A204.1 (cell line): ENCODE data around the gene TIMM23B.
"Not testable (repeated sequence)": the region's sequence is repeated elsewhere in the genome, so short reads cannot be mapped to it uniquely, and the experiment has no call there.

Experiments used
- FAIRE-seq: peaks from 2 replicates; lab custom pipeline; 2012; peaks lifted over from hg19 to GRCh38; lab: Jason Lieb, UNC

TIMM23B gene, protein sequence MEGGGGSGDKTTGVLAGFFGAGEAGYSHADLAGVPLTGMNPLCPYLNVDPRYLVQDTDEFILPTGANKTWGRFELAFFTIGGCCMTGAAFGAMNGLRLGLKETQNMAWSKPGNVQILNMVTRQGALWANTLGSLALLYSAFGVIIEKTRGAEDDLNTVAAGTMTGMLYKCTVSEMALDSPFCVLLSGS

DNA sequence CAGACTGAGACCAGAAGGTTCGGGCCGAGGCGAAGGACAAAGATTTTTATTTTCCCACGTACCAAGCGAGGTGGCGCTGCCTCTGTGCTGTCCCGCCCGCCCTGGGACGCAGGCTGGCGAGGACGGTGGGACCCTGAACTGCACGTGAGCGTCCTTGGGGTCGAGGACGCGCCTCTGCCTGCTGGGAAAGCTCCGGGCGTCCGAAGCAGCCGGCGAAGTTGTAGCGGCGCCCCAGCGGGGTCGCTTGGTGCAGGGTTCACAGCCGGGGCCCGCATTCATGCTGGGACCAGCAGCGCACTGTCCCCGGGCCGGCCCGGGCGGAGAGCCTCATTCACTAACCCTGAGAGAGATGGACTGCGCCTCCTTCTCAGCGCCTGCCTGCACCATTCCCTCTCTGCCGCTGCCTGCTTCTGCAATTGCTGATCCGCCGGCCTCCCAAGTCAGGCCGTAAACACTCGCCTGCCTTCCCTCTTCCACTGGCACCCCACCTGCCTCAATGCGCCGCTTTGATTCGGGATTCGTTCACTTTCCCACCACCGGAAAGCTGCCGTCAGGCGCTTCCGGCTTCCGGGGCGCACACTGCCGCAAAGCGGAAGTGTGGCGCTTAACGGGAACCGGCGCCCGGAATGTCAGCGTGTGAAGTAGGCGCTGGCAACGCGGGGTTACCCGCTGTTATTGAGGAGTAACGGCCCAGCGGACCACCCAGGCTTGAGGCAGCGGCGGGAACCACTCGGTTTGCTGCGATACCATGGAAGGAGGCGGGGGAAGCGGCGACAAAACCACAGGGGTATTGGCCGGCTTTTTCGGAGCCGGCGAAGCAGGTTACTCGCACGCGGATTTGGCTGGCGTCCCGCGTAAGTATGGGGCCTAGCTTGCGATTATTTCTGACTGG is at the start of gene TIMM23B, which contains the start of gene PARG:
TSS of gene TIMM23B (plus strand) at position 607 of the 892 bp plus-strand sequence. CDS start at position 749, 142 bp downstream.
TSS of gene PARG (minus strand) at position 581 of the 892 bp plus-strand sequence. CDS start at position 279, 302 bp downstream.
- not testable (repeated sequence) for FAIRE-seq

DNA sequence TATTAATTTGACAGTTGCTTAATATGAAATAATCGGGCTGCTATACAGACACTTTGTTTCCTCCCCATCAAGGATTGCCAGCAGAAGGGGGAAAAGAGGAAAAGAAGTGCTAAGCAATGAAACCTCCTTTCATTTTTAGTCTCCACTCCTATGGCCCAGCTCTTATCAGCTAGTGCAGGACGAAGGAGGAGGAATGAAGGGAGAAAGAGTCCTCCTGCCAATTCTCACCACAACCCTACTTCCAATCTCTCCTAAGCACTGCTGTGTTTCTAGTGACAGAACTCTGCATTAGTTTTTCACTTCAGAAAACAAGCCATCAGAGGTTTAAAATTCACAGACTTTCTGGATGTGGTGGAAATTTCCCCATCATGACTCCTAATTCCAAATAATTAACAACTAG is 41.9 kb upstream of the TIMM23B start:
- not testable (repeated sequence) for FAIRE-seq

DNA sequence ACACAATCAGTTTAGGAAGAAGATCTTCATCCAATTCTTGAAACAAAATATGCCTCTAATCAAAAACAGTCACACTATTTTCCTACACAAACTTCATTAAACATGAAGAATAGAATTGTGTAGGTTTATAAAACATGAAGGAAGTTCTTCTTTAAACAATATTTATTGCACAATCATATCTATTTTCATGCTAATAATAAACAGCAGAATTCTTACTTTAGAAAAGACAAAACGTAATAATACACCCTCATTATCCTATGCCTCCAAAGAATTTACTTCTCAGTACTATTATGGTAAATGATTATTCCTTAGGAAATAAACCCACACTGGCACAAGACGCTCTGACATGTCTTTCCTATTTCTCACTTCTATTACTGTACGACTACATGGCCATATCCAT is 41.4 kb upstream of the TIMM23B start:
- FAIRE-seq: not testable (repeated sequence)

DNA sequence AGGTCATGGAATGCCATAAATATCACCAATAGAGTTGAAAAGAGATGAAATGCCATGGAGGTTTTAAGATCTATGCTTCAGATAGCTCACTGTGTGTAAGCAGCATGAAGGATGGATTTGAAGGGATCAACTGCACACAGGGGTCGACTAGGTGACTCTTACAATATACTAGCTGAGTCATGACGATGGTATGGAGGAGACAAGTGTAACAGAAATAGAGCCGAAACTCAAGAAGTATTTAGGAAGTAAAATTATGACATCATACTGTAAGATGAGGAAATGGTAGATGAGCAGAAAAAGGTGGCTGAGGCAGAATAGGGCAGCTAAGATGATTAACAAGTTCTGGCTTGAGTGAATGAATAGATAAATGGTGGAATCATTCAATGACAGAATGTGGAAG is 38.0 kb upstream of the TIMM23B start:
- not testable (repeated sequence) for FAIRE-seq

DNA sequence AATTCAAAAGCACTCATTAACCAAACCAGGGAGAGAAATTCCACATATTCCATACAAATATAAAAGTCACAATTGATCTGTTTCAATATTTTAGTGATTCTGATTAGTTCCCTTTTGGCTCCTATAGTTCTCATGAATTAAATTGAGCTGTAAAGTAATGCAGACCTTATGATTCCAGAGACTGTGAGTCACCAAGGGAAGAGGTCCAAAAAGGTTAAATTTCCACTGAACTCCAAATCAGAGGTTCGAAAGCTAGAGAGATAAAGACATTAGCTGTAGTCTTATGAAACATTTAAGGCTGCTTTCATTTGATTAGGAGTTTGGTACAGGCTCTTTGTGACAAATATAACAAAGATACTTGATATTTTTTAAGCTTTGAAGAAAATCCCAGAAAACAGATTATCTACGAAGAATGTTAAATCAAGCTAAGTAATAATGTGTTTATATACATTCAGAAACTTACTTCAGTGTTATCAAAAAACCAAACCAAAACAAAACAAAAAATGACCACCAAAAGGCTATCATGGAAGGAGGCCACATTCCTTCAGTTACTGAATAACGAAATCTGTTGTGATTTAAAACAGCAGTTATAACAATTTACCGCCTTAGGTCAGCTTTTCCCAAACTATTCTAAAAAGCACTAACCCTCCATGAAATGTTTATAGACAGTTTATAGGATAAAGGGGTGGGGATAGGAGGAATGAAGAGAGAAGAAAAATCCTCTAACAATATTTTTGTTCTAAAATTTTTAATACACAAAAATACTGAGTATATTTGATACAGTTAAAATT is 33.4 kb upstream of the TIMM23B start:
- not testable (repeated sequence) for FAIRE-seq

DNA sequence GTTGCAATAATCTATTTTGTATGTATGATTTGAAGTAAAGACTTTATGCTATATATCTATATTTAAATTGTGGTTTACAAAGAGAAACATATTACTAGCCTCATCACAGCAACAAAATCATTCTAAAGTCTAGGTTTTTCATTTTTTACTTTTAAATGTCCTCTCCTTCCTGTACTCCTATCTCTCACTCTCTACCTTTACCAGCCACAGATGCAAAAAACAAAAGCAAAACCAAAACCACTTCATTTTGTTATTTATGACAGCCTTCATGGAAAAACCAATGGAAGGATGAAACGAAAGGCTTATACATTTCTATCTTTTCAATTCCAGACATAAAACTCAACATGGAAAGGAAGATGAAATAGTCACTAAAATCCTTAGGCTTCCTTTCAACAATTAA is 31.6 kb upstream of the TIMM23B start:
- FAIRE-seq: not testable (repeated sequence)

DNA sequence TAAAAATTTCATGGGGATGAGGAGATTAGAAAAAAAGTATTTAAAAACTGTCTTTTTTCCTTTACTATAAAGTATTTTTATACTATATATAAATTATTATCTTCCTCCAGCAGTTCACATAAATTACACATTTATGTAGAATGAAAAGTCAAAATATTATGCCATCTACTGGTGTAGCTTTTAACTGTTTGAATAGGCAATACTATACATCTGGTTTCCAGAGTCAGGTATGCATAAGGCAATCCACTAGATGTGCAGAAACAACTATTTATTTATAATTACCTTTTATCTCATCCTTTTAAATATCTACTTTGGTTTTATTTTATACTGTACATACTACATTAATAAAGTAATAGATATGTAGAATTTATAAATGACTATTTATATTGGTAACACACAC is 25.4 kb upstream of the TIMM23B start:
- peak; percentile 82 for FAIRE-seq

DNA sequence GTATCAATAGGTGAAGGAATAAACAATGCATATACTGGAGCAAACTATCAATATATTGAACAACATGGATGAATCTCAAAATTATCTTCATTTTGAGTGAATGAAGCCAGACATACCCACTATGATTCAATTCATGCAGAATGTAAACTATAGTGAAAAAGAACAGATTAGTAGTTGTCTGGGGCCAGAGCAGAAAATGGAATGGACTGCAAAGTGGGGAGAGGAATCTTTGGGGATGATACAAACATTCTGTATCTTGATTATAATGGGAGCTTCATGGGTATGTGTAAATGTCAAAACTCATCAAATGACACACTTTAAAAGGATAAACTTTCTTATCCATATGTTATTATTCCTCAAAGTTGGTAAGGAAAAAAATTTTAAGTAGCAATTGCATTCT is 23.9 kb upstream of the TIMM23B start:
- not testable (repeated sequence) for FAIRE-seq

DNA sequence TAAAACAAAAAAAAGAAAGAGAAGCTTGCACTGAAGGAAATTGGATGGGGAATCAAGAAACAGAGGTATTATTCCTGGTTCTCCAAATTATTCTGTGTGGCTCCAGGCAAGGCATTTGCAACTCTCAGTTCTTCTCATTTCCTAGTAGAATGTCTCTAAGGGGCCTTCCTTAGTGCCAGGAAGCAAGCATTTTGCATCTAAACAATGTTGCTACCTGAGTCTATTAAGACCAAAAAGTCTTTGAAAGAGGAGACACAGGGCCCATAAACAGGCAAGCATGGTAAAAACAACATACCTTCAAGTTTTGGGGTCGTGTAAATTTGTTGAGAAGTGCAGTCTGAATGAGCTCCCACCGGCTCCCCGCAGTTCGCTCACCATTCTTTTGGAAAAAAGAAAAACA is 19.8 kb upstream of the TIMM23B start:
- FAIRE-seq: not testable (repeated sequence)

DNA sequence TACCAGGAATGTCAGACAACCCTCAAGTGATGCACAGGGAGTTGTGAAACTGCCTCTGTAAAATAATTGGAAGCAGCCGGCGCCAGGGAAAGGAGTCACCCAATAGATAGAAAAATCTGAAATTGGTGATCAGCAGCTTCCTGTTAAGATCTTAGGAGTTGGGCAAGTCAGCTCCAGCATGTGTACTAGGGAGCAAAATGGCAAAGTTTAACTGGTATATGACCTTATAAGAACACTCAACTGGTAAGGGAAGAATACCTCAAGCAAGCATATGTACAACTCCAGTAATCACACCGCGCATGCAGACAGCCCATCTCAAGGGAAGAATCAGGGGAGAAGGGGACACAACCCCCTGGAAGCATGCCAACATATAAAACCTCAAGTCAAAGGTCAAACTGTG is 18.3 kb upstream of the TIMM23B start:
- FAIRE-seq: not testable (repeated sequence)

DNA sequence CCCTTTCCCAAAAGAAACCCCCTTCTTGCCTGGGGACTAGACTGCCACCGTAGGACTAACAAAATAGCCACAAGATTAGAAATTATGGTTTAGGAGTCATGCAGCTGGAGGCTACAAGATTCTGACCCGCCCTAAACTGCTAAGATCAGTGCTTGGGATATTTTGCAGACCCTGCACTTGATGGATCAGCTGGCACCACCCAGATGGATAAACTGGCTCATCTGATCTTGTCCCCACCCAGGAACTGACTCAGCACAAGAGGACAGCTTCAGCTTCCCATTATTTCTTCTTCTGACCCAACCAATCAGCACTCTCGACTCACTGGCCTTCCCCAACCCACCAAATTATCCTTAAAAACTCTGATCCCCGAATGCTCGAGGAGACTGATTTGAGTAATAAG is 10.6 kb upstream of the TIMM23B start:
- FAIRE-seq: not testable (repeated sequence)

DNA sequence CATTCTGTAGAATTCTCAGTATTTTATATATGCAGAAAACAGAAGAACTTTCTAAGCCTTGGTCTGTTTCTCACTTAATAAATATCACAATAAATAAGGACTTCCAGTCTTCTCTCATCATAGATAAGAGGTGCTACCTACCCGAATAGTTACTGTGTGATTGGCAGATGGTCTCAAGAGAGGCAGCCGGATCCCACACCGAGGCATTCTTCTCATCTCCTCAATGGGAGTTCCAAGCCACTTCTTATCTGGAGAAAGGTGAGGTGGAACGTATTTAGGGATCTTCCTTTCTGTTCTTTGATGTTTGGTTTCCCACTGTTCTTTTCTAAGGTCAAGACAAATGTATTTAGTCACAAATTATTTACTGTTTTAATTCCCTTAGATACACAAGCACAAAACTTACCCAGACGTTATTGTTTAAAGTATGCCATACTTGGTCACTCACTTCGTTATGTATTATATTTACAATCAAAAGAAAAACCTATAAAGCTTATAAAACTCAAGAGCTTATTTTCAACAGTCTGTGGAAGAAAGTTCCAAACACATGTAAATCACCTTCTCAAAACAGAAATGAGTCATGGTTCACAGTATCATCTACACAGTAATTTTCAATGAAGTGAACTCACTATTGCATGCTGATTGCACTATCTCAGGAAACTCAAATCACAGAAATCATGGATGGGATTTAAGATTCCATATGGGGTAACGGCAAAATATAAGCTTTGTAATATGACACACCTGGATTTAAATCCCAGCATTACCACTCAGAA is 9.7 kb upstream of the TIMM23B start:
- not testable (repeated sequence) for FAIRE-seq

DNA sequence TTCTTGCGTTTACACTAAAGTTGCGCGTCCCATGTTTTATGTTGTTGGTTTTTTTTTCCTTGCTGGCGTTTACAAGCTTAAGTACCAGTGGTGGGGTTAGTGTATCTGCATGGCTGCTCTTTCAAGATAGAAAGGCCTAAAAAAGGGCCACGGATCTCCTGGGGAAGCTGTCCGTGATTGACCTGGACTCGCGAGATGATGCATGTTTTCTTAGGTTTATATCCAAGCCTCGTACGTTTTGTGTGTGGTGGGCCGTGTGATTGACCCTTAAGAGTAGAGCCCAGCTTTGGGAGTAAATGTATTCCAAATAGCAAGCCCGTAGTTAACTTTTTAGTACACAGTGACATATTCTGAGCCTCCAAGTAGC is 469 bp downstream of the TIMM23B start:
- not testable (repeated sequence) for FAIRE-seq

DNA sequence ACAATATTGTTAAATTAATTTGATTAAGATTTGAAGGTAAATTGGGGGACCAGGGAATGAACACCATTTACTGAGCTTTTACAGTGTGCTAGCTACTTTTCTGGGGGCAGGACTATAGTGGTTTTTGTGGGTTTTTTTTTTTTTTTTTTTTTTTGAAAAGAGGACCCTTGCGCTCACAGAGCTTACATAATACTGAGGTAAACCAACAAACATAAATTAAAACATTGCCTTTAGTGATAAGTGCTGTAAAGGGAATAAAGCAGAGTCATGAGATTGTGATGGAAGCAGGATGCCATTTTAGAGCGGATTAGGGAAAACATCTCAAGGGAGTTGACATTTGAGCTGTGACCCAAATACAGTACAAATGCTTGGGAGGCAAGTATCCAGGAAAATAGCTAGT is 1.8 kb downstream of the TIMM23B start:
- FAIRE-seq: not testable (repeated sequence)

DNA sequence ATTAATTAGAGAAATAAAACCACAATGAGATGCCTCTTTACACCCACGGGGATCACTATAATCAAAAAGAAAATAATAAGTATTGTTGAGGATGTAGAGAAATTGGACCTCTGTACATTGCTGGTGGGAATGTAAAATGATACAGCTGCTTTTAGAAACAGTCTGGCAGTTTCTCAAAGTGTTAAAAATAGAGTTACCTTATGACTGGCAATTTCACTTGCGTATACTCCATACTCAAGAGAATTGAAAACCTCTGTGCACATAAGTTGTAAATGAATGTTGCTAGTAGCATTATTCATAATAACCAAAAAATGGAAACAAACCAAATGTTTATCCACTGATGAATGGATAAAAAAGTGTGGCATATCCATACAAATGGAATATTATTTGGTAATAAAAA is 6.3 kb downstream of the TIMM23B start:
- not testable (repeated sequence) for FAIRE-seq

DNA sequence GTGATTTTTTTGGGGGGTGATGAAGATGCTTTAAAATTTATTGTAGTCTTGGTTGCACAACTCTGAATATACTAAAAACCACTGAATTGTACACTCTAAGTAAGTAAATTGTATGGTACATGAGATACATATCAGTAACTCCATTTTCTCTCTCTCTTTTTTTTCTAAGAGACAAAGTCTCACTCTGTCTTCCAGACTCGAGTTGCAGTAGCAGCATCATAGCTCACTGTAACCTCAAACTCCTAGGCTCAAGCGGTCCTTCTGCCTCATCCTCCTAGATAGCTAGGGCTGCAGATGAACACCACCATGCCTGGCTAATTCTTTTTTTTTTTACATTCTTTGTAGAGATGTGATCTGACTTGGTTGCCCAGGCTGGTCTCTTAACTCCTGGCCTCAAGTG is 6.9 kb downstream of the TIMM23B start:
- not testable (repeated sequence) for FAIRE-seq

DNA sequence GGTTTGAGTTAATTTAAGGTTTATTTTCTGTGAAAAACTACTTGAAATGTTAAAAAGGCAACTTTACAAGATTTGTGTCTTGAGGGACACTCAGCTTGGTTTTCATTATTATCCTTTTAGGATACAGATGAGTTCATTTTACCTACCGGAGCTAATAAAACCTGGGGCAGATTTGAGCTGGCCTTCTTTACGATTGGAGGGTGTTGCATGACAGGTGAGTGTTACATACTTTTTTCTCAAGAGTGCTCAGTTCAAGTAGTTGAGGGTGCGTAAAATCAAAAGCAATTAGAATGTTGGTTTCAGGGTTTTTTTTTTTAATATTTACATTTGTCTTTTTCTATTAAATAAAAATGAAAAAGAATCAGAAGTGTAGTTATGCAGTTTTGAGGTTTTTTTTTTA is 10.2 kb downstream of the TIMM23B start:
- not testable (repeated sequence) for FAIRE-seq

DNA sequence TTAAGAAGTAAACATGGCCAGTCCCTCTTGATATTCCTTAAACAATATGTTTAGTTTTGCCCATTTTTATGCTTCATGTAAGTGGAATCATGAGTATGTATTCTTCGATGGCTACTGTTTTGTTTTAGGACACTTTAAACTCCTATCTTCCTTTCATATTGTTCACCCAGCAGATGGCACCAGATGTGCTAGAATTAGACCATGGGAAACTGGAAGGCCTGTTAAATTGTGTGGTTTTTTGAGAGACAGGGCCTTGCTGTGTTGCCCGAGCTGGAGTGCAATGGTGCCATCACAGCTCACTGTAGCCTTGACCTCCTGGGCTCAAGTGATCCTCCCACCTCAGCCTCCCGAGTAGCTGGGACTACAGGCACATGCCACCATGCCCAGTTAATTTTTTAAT is 11.3 kb downstream of the TIMM23B start:
- FAIRE-seq: peak; percentile 48

DNA sequence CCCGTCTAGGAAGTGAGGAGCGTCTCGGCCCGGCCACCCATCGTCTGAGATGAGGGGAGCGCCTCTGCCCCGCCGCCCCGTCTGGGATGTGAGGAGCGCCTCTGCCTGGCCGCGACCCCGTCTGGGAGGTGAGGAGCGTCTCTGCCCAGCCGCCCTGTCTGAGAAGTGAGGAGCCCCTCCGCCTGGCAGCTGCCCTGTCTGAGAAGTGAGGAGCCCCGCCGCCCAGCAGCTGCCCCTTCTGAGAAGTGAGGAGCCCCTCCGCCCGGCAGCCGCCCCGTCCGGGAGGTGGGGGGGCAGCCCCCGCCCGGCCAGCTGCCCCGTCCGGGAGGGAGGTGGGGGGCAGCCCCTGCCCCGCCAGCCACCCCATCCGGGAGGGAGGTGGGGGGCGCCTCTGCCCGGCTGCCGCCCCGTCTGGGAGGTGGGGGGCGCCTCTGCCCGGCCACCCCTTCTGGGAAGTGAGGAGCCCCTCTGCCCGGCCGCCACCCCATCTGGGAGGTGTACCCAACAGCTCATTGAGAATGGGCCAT is 28.5 kb downstream of the TIMM23B start:
- not testable (repeated sequence) for FAIRE-seq

DNA sequence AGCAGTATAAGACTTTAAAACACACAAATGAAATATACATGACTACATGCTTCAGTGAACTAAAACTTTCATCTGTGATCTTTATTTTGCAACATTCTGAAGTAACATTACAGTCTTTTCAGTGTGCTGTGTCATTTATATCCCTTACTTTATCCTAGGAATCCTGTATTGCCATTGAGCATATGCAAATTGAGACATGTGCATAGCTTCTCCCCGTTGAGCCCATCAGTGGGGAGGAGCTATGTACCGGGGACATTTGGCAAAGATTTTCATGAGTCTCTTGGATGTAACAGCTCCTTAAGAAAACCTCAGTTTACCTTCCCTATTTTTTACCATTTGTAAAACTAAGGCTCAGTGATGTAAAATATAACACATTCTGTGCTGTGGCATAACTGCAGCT is 29.6 kb downstream of the TIMM23B start:
- not testable (repeated sequence) for FAIRE-seq

DNA sequence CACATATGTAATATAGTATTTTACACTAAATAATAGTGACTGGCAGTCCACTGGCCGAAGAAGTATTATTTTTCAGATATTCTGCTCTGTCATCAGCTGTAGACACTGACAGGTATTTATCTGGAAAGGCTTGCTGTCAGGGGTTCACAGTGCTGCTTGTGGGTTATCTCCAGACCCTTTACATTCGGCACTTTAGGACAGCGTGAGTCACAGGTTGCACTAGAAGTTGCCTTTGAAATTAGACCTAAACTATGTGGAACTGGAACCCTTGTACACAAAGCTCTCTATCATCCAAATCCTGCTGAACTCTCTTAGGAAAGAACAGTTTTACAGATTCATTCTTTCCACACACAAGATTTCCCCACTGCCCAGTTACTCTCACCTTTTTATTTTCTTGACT is 30.2 kb downstream of the TIMM23B start:
- not testable (repeated sequence) for FAIRE-seq
